HEK293T (cell line): Measurements from ENCODE around the gene PLTP.

ENCODE experiments used
- CTBP1 ChIP-seq: fragments of 450-650 bp; IDR thresholded peaks from 2 replicates; pipeline ENCODE4 v1.6.1; 2016; ENCODE audit warnings: borderline replicate concordance
- ELF4 ChIP-seq: fragments of 450-650 bp; IDR thresholded peaks from 2 replicates; pipeline ENCODE4 v1.6.1; 2017; ENCODE audit warnings: antibody characterized with exemption
- FOXA1 ChIP-seq: fragments of 450-650 bp; IDR thresholded peaks from 2 replicates; pipeline ENCODE4 v1.6.1; 2016; ENCODE audit warnings: mild to moderate bottlenecking
- FOXM1 ChIP-seq: fragments of 450-650 bp; IDR thresholded peaks from 2 replicates; pipeline ENCODE4 v1.6.1; 2017; ENCODE audit warnings: mild to moderate bottlenecking, borderline replicate concordance
- L3MBTL2 ChIP-seq: fragments of 450-650 bp; conservative IDR thresholded peaks from 2 replicates; pipeline ENCODE4 v1.6.1; 2016; ENCODE audit warnings: mild to moderate bottlenecking
- SP1 ChIP-seq: fragments of 450-650 bp; IDR thresholded peaks from 2 replicates; pipeline ENCODE4 v1.6.1; 2017
- TARDBP ChIP-seq: fragments of 450-650 bp; IDR thresholded peaks from 2 replicates; pipeline ENCODE4 v1.6.1; 2016
- ZNF384 ChIP-seq: fragments of 450-650 bp; IDR thresholded peaks from 2 replicates; pipeline ENCODE4 v1.6.1; 2016

DNA sequence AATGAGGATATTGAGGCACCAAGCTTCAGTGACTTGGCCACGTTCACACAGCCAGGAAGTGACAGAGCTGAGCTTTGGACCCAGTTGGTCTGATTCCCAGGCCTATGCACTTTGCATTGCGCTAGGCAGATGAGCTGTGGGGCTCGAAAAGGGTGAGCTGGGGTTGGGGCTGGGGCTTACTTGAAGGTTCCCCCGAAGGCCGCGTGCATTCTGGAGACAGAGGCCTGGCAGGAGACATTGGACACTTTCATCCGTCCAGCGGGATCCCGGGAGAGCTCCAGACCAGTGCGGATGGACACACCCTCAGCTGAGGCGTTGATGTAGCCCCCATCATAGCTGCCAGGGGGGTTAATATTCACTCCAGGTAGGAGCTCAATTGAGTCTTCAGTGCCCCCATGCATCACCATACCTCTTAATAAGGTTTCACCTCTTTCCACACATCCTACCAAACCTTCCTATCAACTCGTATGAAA lies 2.6 kb downstream of the PLTP start:
- TF ChIP-seq CTBP1 (no peak), FOXA1 (no peak), FOXM1 (no peak), SP1 (no peak), ZNF384 (no peak), ELF4 (no peak), L3MBTL2 (no peak), TARDBP (no peak)
